Thyroid gland (tissue), 4 donors: Measurements from ENCODE around the gene SLC48A1. TPM values are rescaled to one million over a fixed set of nuclear protein-coding genes. Genes with fewer than 3 reads are reported as not detected.
A peak's percentile ranks its signal among the peaks of the same experiment; 100 is the strongest.

ENCODE experiments used
- DNase-seq, 2 donors: peaks; one replicate each; pipeline ENCODE4 v3.0.0-alpha.2; 2019
- H3K27ac ChIP-seq, 3 donors: fragments of 200-600 bp; sonication (generic); 1 replicate in 2 of 3; 2 replicates in 1 of 3; pipeline ENCODE4 v1.5.1; 2016 to 2019; ENCODE audit warnings: mild to moderate bottlenecking in 1 of 3, moderate library complexity in 1 of 3
- H3K27me3 ChIP-seq: fragments of 200-600 bp; sonication (generic); one replicate; pipeline ENCODE4 v1.5.1; 2019
- H3K36me3 ChIP-seq, 2 donors: fragments of 200-600 bp; sonication (generic); one replicate each; pipeline ENCODE4 v1.5.1; 2016 to 2019
- H3K4me1 ChIP-seq, 2 donors: fragments of 200-600 bp; sonication (generic); one replicate each; pipeline ENCODE4 v1.5.1; 2017 to 2019
- H3K4me3 ChIP-seq, 3 donors: fragments of 200-600 bp; sonication (generic); replicated peaks in 1 of 3; 1 replicate in 2 of 3; 2 replicates in 1 of 3; pipeline ENCODE4 v1.5.1; 2016; ENCODE audit warnings: mild to moderate bottlenecking in 1 of 3
- H3K9me3 ChIP-seq: fragments of 200-600 bp; sonication (generic); one replicate; pipeline ENCODE4 v1.5.1; 2017
- POLR2A ChIP-seq, 2 donors: fragments of 450-650 bp; IDR thresholded peaks; one replicate each; pipeline ENCODE4 v1.6.1; 2017; ENCODE audit warnings: antibody characterized with exemption in 2 of 2, mild to moderate bottlenecking in 2 of 2, moderate library complexity in 1 of 2
- WGBS, 2 donors: methylation state at CpG; one replicate each; pipeline ENCODE4 v1.1.5; 2017; 5-methylcytosine and 5-hydroxymethylcytosine counted together
- intact Hi-C: fragments of 100-400 bp; cut with DNase I; formaldehyde crosslinking; loops from one replicate; pipeline ENCODE4 v1.15.1; 2023
- total RNA-seq, 4 donors: library from RNA; depleted of rRNA; stranded (reverse); fragments of >200 nt; gene quantifications; one replicate each; pipeline ENCODE4 v1.2.3, GENCODE V29; 2016
- TF ChIP-seq, protein P1 (sequence below), 6 experiments: fragments of 200-600 bp in 3 of 6; fragments of 450-650 bp in 3 of 6; sonication (generic) in 3 of 6; IDR thresholded peaks; one replicate each; pipeline ENCODE4 v1.5.1; 2016 to 2019; ENCODE audit warnings: antibody characterized with exemption in 6 of 6, mild to moderate bottlenecking in 2 of 6, inconsistent platforms in 1 of 6, moderate library complexity in 1 of 6

The SLC48A1 gene
- total RNA-seq, 4 donors from 2014 or later = 59.3 to 276 (median 187) TPM

DNA sequence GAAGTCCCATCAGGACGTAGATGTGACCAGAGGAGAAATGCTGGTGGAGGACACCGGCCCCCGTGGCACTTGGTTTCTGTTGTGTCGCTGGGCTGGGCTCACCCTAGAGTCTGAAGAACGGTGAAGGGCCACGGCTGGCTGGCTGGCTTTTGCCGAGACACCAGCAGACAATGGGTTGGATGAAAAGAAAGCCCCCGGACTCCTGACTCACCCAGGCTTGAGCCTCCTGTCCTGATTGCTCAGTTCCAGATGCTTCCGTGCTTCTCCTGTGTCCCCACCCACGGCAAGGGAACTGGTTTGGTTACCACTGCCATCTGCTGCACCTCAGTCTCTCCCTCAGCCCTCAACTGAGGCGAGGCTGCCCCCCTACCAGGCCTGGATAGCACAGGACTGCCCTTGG is 37.4 kb upstream of the SLC48A1 start:
- intact Hi-C loops = no loop called here
- peaks cover 35 to 61% of the 10 kb centered on the region in 2 donors for H3K4me1 ChIP-seq
- H3K36me3 ChIP-seq = no peaks in the 10 kb centered on the region
- no peak for DNase-seq
- no peaks in the 10 kb centered on the region for H3K9me3 ChIP-seq
- H3K27ac ChIP-seq = peak overlapping the region; percentile 90 to 93 (median 92)
- no peaks in the 10 kb centered on the region for H3K27me3 ChIP-seq
- WGBS, 2 donors = 86 to 94% methylated on average over 10 to 11 of the region's 11 CpGs
- H3K4me3 ChIP-seq = no peak overlapping the region
- TF ChIP-seq POLR2A (IDR thresholded peaks at IDR 0.05) = no peak
- TF ChIP-seq, protein P1, sequence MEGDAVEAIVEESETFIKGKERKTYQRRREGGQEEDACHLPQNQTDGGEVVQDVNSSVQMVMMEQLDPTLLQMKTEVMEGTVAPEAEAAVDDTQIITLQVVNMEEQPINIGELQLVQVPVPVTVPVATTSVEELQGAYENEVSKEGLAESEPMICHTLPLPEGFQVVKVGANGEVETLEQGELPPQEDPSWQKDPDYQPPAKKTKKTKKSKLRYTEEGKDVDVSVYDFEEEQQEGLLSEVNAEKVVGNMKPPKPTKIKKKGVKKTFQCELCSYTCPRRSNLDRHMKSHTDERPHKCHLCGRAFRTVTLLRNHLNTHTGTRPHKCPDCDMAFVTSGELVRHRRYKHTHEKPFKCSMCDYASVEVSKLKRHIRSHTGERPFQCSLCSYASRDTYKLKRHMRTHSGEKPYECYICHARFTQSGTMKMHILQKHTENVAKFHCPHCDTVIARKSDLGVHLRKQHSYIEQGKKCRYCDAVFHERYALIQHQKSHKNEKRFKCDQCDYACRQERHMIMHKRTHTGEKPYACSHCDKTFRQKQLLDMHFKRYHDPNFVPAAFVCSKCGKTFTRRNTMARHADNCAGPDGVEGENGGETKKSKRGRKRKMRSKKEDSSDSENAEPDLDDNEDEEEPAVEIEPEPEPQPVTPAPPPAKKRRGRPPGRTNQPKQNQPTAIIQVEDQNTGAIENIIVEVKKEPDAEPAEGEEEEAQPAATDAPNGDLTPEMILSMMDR (IDR thresholded peaks at IDR 0.05) = no peak

DNA sequence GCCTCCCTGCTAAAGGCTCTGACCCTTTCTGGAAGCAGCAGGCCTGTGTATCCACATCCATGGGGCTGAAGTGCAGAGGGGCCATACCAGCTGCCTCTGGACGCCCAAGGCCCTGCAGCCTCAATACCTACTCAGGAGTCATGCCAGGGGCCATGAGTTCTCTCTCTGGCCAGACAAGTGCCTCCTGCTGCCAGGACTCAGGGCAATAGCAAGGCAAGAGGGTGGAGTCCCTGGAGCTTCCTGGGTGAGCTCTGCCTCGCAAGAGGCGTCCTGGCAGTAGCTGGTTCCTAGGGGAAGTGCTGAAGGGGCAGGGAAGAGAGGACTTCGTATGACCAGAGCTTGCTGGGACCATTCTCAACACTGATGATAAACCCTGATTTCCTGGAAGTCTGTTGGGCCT is 36.8 kb upstream of the SLC48A1 start:
- no peak for TF ChIP-seq POLR2A (IDR thresholded peaks at IDR 0.05)
- TF ChIP-seq, protein P1 (IDR thresholded peaks at IDR 0.05) = no peak
- peaks cover 38 to 62% of the 10 kb centered on the region in 2 donors for H3K4me1 ChIP-seq
- intact Hi-C loops = no loop called here
- no peaks in the 10 kb centered on the region for H3K36me3 ChIP-seq
- H3K4me3 ChIP-seq = no peak overlapping the region
- no peaks in the 10 kb centered on the region for H3K9me3 ChIP-seq
- no peaks in the 10 kb centered on the region for H3K27me3 ChIP-seq
- peak; percentile 45 to 56 for DNase-seq
- WGBS, 2 donors = 44 to 63% methylated on average over 3 of the region's 4 CpGs
- H3K27ac ChIP-seq = peak overlapping the region; percentile 90 to 93 (median 92)

DNA sequence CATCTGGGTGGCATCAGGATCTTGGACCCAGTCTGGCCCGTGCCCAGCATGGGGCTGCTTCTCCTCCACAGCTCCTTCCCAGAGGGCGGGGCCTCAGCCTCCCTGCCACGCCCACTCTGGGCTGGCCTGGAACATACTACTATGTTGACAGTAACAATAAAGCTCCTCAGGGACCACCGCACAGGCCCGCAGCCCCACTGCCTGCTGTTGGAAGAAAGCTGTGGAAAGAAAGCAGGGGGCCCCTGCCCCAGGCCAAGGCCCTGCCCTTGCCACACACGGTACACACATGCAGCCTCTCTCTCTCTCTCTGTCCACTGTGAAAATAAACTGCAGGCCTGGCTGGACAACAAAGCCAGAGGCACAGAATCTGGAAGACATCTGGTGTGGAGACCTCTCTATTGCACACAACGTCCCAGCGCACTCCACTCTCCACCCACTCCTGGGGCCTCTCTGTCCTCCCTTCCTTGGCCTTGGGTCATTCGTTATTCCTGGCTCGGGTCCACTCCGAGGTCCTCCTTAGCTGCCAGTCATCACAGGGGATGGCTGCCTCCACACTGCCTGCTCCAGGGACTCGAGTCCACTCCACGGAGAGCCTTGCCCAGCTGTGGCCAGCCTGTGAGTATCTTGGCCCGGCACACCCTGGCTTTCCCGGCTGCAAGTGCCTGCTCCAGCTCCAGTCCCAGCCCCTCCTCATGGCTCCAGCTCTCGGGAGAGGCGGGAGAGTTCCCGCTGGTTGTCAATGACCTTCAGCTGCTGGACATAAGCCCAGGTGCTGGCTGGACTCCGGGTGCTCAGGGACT is 36.0 kb upstream of the SLC48A1 start:
- peak; percentile 98 to 99 for DNase-seq
- WGBS, 2 donors = 19% methylated on average over 10 to 11 of the region's 19 CpGs
- Histone ChIP-seq H3K9me3 (no peaks in the 10 kb centered on the region), H3K27me3 (no peaks in the 10 kb centered on the region), H3K4me3 (no peak overlapping the region), H3K4me1 (peaks cover 45 to 70% of the 10 kb centered on the region in 2 donors), H3K27ac (peak overlapping the region; percentile 90 to 93 (median 92)), H3K36me3 (no peaks in the 10 kb centered on the region)
- TF ChIP-seq POLR2A (IDR thresholded peaks at IDR 0.05) = peak in 1 of 2 donors; percentile 42
- TF ChIP-seq, protein P1 (IDR thresholded peaks at IDR 0.05) = peak in 2 of 6 experiments; percentile 21 to 25
- intact Hi-C loops = no loop called here

DNA sequence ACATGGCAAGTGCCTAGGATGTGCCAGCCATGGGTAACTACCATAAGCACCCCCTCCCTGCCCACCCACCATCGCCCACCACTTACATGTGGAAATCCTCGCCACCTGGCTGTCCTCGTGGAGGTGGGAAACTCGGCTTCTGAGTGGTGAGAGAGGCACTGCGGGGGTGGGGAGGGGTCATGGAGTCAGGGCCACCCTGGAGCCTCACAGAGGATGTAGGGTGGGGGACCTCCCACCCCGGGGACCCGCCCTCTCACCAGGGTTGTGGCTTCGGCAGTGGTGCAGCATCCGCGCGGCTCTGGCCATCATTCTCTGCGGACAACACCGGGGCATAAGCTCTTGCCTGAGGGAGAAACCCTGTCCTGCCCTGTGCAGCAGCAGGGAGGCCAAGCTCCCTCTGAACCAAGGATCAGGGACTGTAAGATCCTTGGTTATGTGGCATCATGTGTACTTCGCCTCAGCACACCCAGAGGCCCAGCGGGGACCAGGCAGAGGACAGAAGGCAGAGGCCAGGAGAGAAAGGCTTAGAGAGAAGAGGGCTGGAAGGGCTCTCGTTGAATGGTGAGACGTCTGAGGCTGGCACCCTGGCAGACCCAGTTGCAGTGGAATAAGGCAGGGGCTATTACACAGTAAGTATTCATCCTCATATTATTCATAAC is 35.0 kb upstream of the SLC48A1 start:
- DNase-seq = peak in 1 of 2 donors; percentile 42
- Histone ChIP-seq H3K4me1 (peaks cover 45 to 70% of the 10 kb centered on the region in 2 donors), H3K27ac (peak overlapping the region; percentile 87 to 93 (median 92)), H3K36me3 (no peaks in the 10 kb centered on the region), H3K4me3 (no peak overlapping the region), H3K27me3 (no peaks in the 10 kb centered on the region), H3K9me3 (no peaks in the 10 kb centered on the region)
- intact Hi-C loops = no loop called here
- 91 to 93% methylated on average over 9 of the region's 17 CpGs for WGBS, 2 donors
- no peak for TF ChIP-seq POLR2A (IDR thresholded peaks at IDR 0.05)
- TF ChIP-seq, protein P1 (IDR thresholded peaks at IDR 0.05) = no peak

DNA sequence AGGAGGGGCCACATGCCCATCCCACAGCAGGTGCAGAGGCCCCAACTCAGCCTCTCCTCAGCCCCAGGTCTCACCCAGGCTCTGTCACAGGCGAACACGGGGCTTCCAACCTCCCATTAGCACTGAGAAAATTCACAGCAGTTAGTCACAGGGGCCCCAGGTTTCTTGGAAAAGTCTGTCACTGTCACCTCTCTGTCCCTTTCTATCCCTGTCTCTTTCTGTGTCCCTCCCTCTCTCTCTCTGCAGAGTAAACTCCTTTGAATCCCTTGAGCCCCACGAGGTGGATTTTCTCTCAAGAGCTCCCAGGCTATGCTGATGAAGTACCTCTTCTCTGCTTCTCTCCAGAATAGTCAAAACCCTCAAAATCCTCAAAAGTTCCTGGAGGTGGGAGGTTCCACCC is 33.7 kb upstream of the SLC48A1 start:
- WGBS, 2 donors = 63 to 70% methylated on average over 3 of the region's 3 CpGs
- TF ChIP-seq, protein P1 (IDR thresholded peaks at IDR 0.05) = no peak
- TF ChIP-seq POLR2A (IDR thresholded peaks at IDR 0.05) = no peak
- H3K4me1 ChIP-seq = peaks cover 45 to 77% of the 10 kb centered on the region in 2 donors
- no peaks in the 10 kb centered on the region for H3K27me3 ChIP-seq
- H3K36me3 ChIP-seq = no peaks in the 10 kb centered on the region
- H3K4me3 ChIP-seq = no peak overlapping the region
- H3K27ac ChIP-seq = peak overlapping the region; percentile 14 to 84 (median 81)
- intact Hi-C loops = no loop called here
- no peaks in the 10 kb centered on the region for H3K9me3 ChIP-seq
- DNase-seq = no peak
